HCT116 (cell line): ENCODE measurements around the gene PRUNE1. TPM values are rescaled to one million over a fixed set of nuclear protein-coding genes. Genes with fewer than 3 reads are reported as not detected.

Source experiments
- ATAC-seq: fragments of 200-7000 bp; cut with Tn5 transposase; 2 replicates; pipeline ENCODE4 v1.9.1; 2020; ENCODE audit warnings: mild to moderate bottlenecking, moderate library complexity
- BruUV-seq: library from RNA; stranded (reverse); fragments of 400-500 nt; replicated peaks from 2 replicates; lab custom pipeline; 2021; lab: Mats Ljungman, UMichigan
- CTCF ChIA-PET: fragments of 300-600 bp; sonication (Branson Sonifier 250); formaldehyde crosslinking; loops from one replicate; lab custom pipeline; 2021; ENCODE audit warnings: antibody characterized with exemption; lab: Charles Lee
- POLR2A ChIA-PET: fragments of 300-600, 350-600 bp; sonication (Branson Sonifier 250); formaldehyde crosslinking; loops from one replicate; lab custom pipeline; 2021; ENCODE audit warnings: antibody characterized with exemption; lab: Charles Lee
- RAD21 ChIA-PET, 2 experiments: fragments of 300-600 bp; sonication (Branson Sonifier 250); formaldehyde crosslinking; loops; one replicate each; lab custom pipeline; 2023; ENCODE audit warnings: low total read pairs in 2 of 2; ENCODE audit not compliant: uncharacterized antibody in 2 of 2, unreplicated experiment in 2 of 2, low non-redundant PET in 1 of 2; lab: Charles Lee
- DNase-seq: peaks from one replicate; pipeline ENCODE4 v3.0.0-alpha.2; 2010; ENCODE audit warnings: low read depth, low spot score
- H2AFZ ChIP-seq: fragments of 200-600 bp; shearing (Covaris generic), sonication (generic); 2 replicates; pipeline ENCODE4 v1.6.1; 2017; ENCODE audit warnings: low read depth, mixed run types, mixed read lengths, antibody characterized with exemption, low read length; ENCODE audit not compliant: poor library complexity, severe bottlenecking
- H3K27ac ChIP-seq: 2 replicates; pipeline ENCODE4 v1.5.1; 2012; ENCODE audit warnings: low read depth, low read length
- H3K27me3 ChIP-seq: fragments of 200-600 bp; sonication (generic); 2 replicates; pipeline ENCODE4 v1.6.1; 2016; ENCODE audit warnings: mixed run types, low read length, mixed read lengths; ENCODE audit not compliant: insufficient read depth
- H3K36me3 ChIP-seq, 2 experiments: fragments of 200-500 bp in 1 of 2; fragments of 200-600 bp in 1 of 2; sonication (Bioruptor generic) in 1 of 2; sonication (generic) in 1 of 2; 2 replicates each; pipeline versions ENCODE4 v1.5.1 to v1.6.1; 2014 to 2016; ENCODE audit warnings: low read length in 2 of 2, inconsistent platforms in 1 of 2, mixed read lengths in 1 of 2, mixed run types in 1 of 2; ENCODE audit not compliant: insufficient read depth in 2 of 2, control insufficient read depth in 1 of 2
- H3K4me1 ChIP-seq, 2 experiments: fragments of 200-600 bp in 1 of 2; sonication (generic) in 1 of 2; 2 replicates each; pipeline versions ENCODE4 v1.5.1 to v1.6.1; 2012 to 2017; ENCODE audit warnings: low read length in 2 of 2, inconsistent platforms in 1 of 2, mild to moderate bottlenecking in 1 of 2, mixed read lengths in 1 of 2, mixed run types in 1 of 2, moderate library complexity in 1 of 2; ENCODE audit not compliant: insufficient read depth in 2 of 2, control insufficient read depth in 1 of 2
- H3K4me2 ChIP-seq: fragments of 200-600 bp; sonication (generic); 2 replicates; pipeline ENCODE4 v1.6.1; 2017; ENCODE audit warnings: mixed run types, low read length, mixed read lengths
- H3K4me3 ChIP-seq, 2 experiments: fragments of 200-600 bp in 1 of 2; sonication (generic) in 1 of 2; replicated peaks in 1 of 2; 2 replicates each; pipeline ENCODE4 v1.5.1; 2011 to 2016; ENCODE audit warnings: low read length in 2 of 2, control low read depth in 1 of 2, low read depth in 1 of 2, mild to moderate bottlenecking in 1 of 2, mixed read lengths in 1 of 2, mixed run types in 1 of 2
- H3K79me2 ChIP-seq: fragments of 200-600 bp; sonication (generic); 2 replicates; pipeline ENCODE4 v1.6.1; 2017; ENCODE audit warnings: mild to moderate bottlenecking, mixed run types, low read length, moderate library complexity, mixed read lengths; ENCODE audit not compliant: insufficient read depth
- H3K9ac ChIP-seq: fragments of 200-600 bp; sonication (generic); 2 replicates; pipeline ENCODE4 v1.6.1; 2016; ENCODE audit warnings: low read length, mixed read lengths
- H3K9me2 ChIP-seq: fragments of 200-600 bp; sonication (generic), shearing (Covaris generic); 2 replicates; pipeline ENCODE4 v1.6.1; 2017; ENCODE audit warnings: mixed run types, mild to moderate bottlenecking, moderate library complexity; ENCODE audit not compliant: insufficient read depth
- H3K9me3 ChIP-seq, 2 experiments: fragments of 200-500 bp in 1 of 2; fragments of 200-600 bp in 1 of 2; sonication (Bioruptor generic) in 1 of 2; sonication (generic) in 1 of 2; 2 replicates each; pipeline ENCODE4 v1.6.1; 2014 to 2017; ENCODE audit warnings: low read length in 2 of 2, mixed read lengths in 2 of 2, inconsistent platforms in 1 of 2, low read depth in 1 of 2, mild to moderate bottlenecking in 1 of 2, mixed run types in 1 of 2, moderate library complexity in 1 of 2; ENCODE audit not compliant: control insufficient read depth in 1 of 2, insufficient read depth in 1 of 2
- H4K20me1 ChIP-seq: fragments of 200-600 bp; sonication (generic), shearing (Covaris generic); 2 replicates; pipeline ENCODE4 v1.6.1; 2017; ENCODE audit warnings: mixed run types, mild to moderate bottlenecking, moderate library complexity; ENCODE audit not compliant: insufficient read depth
- CEBPB ChIP-seq: IDR thresholded peaks from 2 replicates; pipeline ENCODE4 v1.6.1; 2012; ENCODE audit warnings: low read depth
- EGR1 ChIP-seq: IDR thresholded peaks from 2 replicates; pipeline ENCODE4 v1.6.1; 2012; ENCODE audit warnings: low read depth
- ELF1 ChIP-seq: IDR thresholded peaks from 2 replicates; pipeline ENCODE4 v1.6.1; 2012; ENCODE audit warnings: low read depth, borderline replicate concordance
- JUND ChIP-seq: IDR thresholded peaks from 2 replicates; pipeline ENCODE4 v1.6.1; 2012
- POLR2A ChIP-seq: IDR thresholded peaks from 2 replicates; pipeline ENCODE4 v1.7.0; 2011; ENCODE audit warnings: borderline replicate concordance; ENCODE audit not compliant: insufficient read depth, insufficient read length; ENCODE audit errors: extremely low read depth
- POLR2AphosphoS5 ChIP-seq: IDR thresholded peaks from 2 replicates; pipeline ENCODE4 v1.6.1; 2011; ENCODE audit warnings: mild to moderate bottlenecking, low read depth, low read length, moderate library complexity
- RAD21 ChIP-seq: IDR thresholded peaks from 2 replicates; pipeline ENCODE4 v1.6.1; 2012; ENCODE audit warnings: low read depth, mild to moderate bottlenecking
- SIN3A ChIP-seq: IDR thresholded peaks from 2 replicates; pipeline ENCODE4 v1.6.1; 2012; ENCODE audit warnings: low read depth
- SRF ChIP-seq: IDR thresholded peaks from 2 replicates; pipeline ENCODE4 v1.6.1; 2012; ENCODE audit warnings: low read depth
- TCF7L2 ChIP-seq: IDR thresholded peaks from 2 replicates; pipeline ENCODE4 v1.7.0; 2011; ENCODE audit warnings: borderline replicate concordance, inconsistent platforms; ENCODE audit not compliant: insufficient read depth, insufficient read length; ENCODE audit errors: extremely low read depth
- YY1 ChIP-seq: IDR thresholded peaks from 2 replicates; pipeline ENCODE4 v1.6.1; 2011; ENCODE audit warnings: low read length, low read depth, moderate library complexity, mild to moderate bottlenecking; ENCODE audit not compliant: insufficient replicate concordance; ENCODE audit errors: extremely low read depth
- ZNF274 ChIP-seq: fragments of 200-500 bp; sonication (Bioruptor generic); IDR thresholded peaks from 2 replicates; pipeline ENCODE4 v1.6.1; 2014; ENCODE audit warnings: mild to moderate bottlenecking, low read depth, low read length, inconsistent platforms
- intact Hi-C: fragments of 100-400 bp; cut with micrococcal nuclease; formaldehyde crosslinking; loops from 2 replicates; pipeline ENCODE4 v1.10.0; 2022
- total RNA-seq: library from RNA; stranded (reverse); gene quantifications from one replicate; pipeline ENCODE4 v1.2.1, GENCODE V29; 2021; ENCODE audit not compliant: unreplicated experiment
- TF ChIP-seq, protein P1 (sequence below): IDR thresholded peaks from 2 replicates; pipeline ENCODE4 v1.6.1; 2012

PRUNE1 gene
- total RNA-seq, 1 experiment from 2014 or later, result 20.2 TPM

DNA sequence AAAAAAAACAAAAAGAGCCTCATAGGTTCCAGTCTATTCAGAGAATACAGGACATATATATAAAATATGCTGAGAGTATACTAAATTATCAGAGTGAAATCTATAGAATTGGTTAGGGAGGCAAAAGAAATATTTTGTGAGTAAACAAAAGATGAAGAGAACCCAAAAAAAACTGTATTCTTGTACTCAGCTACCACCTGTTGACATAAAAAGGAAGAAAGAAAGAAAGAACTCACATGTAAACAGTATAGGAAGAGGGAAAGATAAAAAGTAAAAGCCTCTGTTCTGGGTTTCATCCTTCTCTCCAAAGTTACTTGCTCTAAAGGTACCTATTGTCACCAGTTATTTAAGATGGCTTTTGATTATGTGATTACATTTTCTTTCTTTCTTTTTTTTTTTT, 18.2 kb downstream of the PRUNE1 start:
- CTCF ChIA-PET, result no interaction called here
- BruUV-seq, result no TSS peak
- no peaks in the 10 kb centered on the region for H3K27me3 ChIP-seq
- no peak for DNase-seq
- peaks cover 10 to 13% of the 10 kb centered on the region in 2 experiments; a peak in 2 of 4 replicates for H3K36me3 ChIP-seq
- no peak overlapping the region for H2AFZ ChIP-seq
- H3K9me3 ChIP-seq, result no peaks in the 10 kb centered on the region
- no peaks in the 10 kb centered on the region for H3K79me2 ChIP-seq
- RAD21 ChIA-PET, result no interaction called here
- no peak overlapping the region for H3K4me3 ChIP-seq
- TF ChIP-seq ELF1 (no peak), TCF7L2 (no peak), ZNF274 (no peak), EGR1 (no peak), RAD21 (no peak)
- TF ChIP-seq, protein P1, sequence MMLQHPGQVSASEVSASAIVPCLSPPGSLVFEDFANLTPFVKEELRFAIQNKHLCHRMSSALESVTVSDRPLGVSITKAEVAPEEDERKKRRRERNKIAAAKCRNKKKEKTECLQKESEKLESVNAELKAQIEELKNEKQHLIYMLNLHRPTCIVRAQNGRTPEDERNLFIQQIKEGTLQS, result no peak
- H4K20me1 ChIP-seq, result no peaks in the 10 kb centered on the region
- no peaks in the 10 kb centered on the region for H3K4me1 ChIP-seq
- no peak overlapping the region for H3K4me2 ChIP-seq
- no peak overlapping the region for H3K9ac ChIP-seq
- no peaks in the 10 kb centered on the region for H3K9me2 ChIP-seq
- no peak overlapping the region for H3K27ac ChIP-seq
- intact Hi-C loops, result loop anchor here (10.0 kb wide), 1 partner anchor 218 kb away; no protein-coding TSS in a partner anchor
- no peak for ATAC-seq
- POLR2A ChIA-PET, result no interaction called here

DNA sequence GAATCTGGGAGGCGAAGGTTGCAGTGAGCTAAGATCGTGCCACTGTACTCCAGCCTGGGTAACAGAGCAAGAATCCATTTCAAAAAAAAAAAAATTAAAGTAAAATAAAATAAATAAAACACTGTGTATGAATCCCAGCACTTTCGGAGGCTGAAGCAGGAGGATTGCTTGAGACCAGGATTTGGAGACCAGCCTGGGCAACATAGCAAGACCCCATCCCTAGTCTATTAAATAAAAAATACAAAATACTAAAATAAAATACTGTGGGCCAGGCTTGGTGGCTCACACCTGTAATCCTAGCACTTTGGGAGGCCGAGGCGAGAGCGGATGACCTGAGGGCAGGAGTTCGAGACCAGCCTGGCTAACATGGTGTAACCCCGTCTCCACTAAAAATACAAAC, 23.9 kb downstream of the PRUNE1 start:
- TF ChIP-seq YY1, result no peak
- no peak for TF ChIP-seq SIN3A
- no peak for TF ChIP-seq POLR2AphosphoS5
- TF ChIP-seq ZNF274, result no peak
- no peak for TF ChIP-seq POLR2A
- TF ChIP-seq SRF, result no peak
- no peak for TF ChIP-seq JUND
- TF ChIP-seq CEBPB, result no peak
- BruUV-seq, result no TSS peak
- Histone ChIP-seq H3K9me3 (no peaks in the 10 kb centered on the region), H3K4me2 (no peak overlapping the region), H3K27me3 (no peaks in the 10 kb centered on the region), H3K4me3 (no peak overlapping the region), H3K27ac (no peak overlapping the region), H2AFZ (no peak overlapping the region), H3K4me1 (peaks cover 5% of the 10 kb centered on the region in 2 experiments; a peak in 3 of 4 replicates), H3K79me2 (no peaks in the 10 kb centered on the region), H3K9me2 (no peaks in the 10 kb centered on the region), H4K20me1 (no peaks in the 10 kb centered on the region), H3K36me3 (peaks cover 10 to 20% of the 10 kb centered on the region in 2 experiments; a peak in 3 of 4 replicates), H3K9ac (no peak overlapping the region)
- ChIA-PET POLR2A (interaction anchor here (0.6 kb wide), 1 partner anchor 21 kb away, joined by 3 read pairs; no protein-coding TSS in a partner anchor), RAD21 (no interaction called here), CTCF (no interaction called here)
- DNase-seq (no peak), ATAC-seq (no peak)
- intact Hi-C loops, result no loop called here
